ENCODE data around the gene SPC24. TPM values are rescaled to one million over a fixed set of nuclear protein-coding genes. Genes with fewer than 3 reads are reported as not detected.

The SPC24 gene
- total RNA-seq, 1 experiment from 2014 or later, result 59.2 TPM

DNA sequence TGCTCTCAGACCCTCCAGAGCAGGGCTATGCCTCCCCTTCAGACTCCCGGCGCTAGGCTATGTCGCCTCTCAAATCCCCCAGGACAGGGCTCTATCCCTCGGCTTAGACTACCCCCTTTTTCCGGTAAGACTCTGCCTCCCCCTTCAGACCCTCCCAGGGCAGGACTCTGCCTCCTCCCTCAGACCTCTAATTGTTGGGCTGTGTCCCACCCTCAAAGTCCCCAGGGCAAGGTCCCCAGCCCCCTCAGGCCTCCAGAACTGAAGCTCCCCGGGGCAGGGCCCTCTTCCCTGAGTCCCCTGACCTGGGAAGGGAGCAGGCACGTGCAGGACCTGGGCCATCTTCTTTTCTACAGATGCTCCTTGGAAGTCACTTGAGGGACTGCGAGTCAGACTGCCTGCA is 38.6 kb upstream of the SPC24 start:
- Histone ChIP-seq H4K20me1 (ENCODE audit: insufficient read depth) (no peaks in the 10 kb centered on the region), H3F3A (ENCODE audit: insufficient read depth, low read depth) (peaks cover 43% of the 10 kb centered on the region), H3K79me2 (ENCODE audit: low read depth) (no peaks in the 10 kb centered on the region), H2AFZ (no peak overlapping the region), H3K27ac (no peak overlapping the region), H3K9me3 (ENCODE audit: insufficient read depth, low read depth) (no peaks in the 10 kb centered on the region), H3K36me3 (ENCODE audit: low read depth) (no peaks in the 10 kb centered on the region), H3K27me3 (ENCODE audit: insufficient read depth, low read depth) (no peaks in the 10 kb centered on the region), H3K4me2 (no peak overlapping the region), H3K4me3 (no peak overlapping the region), H3K9me2 (ENCODE audit: insufficient read depth) (no peaks in the 10 kb centered on the region), H3K4me1 (replicated peaks; ENCODE audit: insufficient read depth) (0 out of 2 replicates have a peak, but pooled peaks cover 6% of the 10 kb centered on the region)
- DNase-seq, result no peak
- CTCF ChIA-PET, result no interaction called here
- intact Hi-C loops (cut with micrococcal nuclease; ENCODE audit: unreplicated experiment), result no loop called here
- BruUV-seq (replicated peaks), result no TSS peak
- POLR2A ChIA-PET (ENCODE audit: unreplicated experiment), result no interaction called here
- TF ChIP-seq EZH2 (IDR thresholded peaks at IDR 0.05; ENCODE audit: low read depth), result no peak
- TF ChIP-seq, protein P1, sequence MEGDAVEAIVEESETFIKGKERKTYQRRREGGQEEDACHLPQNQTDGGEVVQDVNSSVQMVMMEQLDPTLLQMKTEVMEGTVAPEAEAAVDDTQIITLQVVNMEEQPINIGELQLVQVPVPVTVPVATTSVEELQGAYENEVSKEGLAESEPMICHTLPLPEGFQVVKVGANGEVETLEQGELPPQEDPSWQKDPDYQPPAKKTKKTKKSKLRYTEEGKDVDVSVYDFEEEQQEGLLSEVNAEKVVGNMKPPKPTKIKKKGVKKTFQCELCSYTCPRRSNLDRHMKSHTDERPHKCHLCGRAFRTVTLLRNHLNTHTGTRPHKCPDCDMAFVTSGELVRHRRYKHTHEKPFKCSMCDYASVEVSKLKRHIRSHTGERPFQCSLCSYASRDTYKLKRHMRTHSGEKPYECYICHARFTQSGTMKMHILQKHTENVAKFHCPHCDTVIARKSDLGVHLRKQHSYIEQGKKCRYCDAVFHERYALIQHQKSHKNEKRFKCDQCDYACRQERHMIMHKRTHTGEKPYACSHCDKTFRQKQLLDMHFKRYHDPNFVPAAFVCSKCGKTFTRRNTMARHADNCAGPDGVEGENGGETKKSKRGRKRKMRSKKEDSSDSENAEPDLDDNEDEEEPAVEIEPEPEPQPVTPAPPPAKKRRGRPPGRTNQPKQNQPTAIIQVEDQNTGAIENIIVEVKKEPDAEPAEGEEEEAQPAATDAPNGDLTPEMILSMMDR (conservative IDR thresholded peaks at IDR 0.05), result no peak

DNA sequence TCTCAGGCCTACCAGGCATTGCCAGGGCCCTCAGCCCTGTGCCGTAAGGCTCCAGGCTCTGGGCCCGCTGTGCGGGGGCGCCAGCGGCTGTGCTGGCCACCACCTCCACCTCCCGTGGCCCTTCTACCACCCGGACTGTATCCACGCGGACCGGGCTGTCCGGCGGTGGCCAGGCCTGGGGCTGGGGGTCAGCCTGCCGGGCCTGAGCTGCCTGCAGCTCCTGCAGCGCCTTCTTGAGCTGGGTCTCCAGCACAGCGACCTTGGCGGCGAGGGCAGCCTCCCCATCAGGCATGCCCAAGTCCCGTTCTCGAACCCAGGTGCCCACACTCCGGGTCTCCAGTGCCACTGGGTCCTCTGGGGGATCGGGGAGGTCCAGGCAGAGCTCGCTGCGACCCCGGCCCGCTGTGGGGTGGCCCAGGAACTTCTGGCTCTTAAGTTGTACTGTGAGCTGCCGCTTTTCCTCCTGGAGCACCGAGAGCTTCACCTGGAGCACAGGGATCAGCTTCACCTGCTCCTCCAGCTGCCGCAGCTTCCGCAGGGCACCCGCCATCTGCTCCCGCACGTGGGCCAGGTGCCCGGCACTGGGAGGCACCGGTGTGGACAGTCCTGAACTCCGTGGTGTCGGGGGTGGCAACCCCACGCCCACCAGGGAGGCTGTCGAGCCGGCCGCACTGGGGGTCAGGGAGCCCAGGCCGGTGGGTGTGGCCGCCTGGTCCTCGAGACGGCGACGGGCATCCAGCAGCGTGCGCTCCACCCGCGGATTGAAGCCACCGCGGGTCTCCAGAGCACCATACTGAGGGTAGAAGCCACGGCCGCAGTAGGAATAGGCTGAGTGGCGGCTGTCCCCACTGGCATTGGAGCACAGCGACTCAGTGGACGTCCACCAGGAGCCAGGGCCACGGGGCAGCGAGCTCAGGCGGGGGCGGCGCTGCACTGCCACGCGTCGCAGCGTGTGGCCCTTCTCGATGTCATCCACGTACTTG is 37.7 kb upstream of the SPC24 start:
- intact Hi-C loops (cut with micrococcal nuclease; ENCODE audit: unreplicated experiment), result no loop called here
- TF ChIP-seq EZH2 (IDR thresholded peaks at IDR 0.05; ENCODE audit: low read depth), result no peak
- TF ChIP-seq, protein P1 (conservative IDR thresholded peaks at IDR 0.05), result no peak

DNA sequence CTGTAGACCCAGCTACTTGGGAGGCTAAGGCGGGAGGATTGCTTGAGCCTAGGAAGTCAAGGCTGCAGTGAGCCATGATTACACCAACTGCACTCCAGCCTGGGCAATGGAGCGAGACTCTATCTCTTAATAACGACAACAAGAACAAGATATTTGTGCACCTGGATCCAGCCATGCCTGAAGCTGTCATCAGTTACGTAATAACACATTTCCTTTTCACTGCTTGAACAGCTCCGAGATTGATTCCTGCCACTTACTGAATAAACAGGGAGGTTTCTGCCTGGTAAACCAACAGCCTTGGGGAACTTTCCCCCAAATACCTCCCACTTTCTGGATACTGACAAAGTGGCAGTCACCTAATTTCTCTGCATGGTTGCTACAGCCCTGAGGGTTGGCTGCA is 36.4 kb upstream of the SPC24 start:
- Histone ChIP-seq H3K27ac (no peak overlapping the region), H2AFZ (no peak overlapping the region), H3K9me2 (ENCODE audit: insufficient read depth) (no peaks in the 10 kb centered on the region), H3K4me1 (replicated peaks; ENCODE audit: insufficient read depth) (0 out of 2 replicates have a peak, but pooled peaks cover 6% of the 10 kb centered on the region), H3F3A (ENCODE audit: insufficient read depth, low read depth) (peaks cover 29% of the 10 kb centered on the region), H3K9me3 (ENCODE audit: insufficient read depth, low read depth) (no peaks in the 10 kb centered on the region), H3K4me2 (no peak overlapping the region), H4K20me1 (ENCODE audit: insufficient read depth) (no peaks in the 10 kb centered on the region), H3K79me2 (ENCODE audit: low read depth) (no peaks in the 10 kb centered on the region), H3K27me3 (ENCODE audit: insufficient read depth, low read depth) (no peaks in the 10 kb centered on the region), H3K36me3 (ENCODE audit: low read depth) (no peaks in the 10 kb centered on the region), H3K4me3 (no peak overlapping the region)
- intact Hi-C loops (cut with micrococcal nuclease; ENCODE audit: unreplicated experiment), result no loop called here
- POLR2A ChIA-PET (ENCODE audit: unreplicated experiment), result no interaction called here
- CTCF ChIA-PET, result no interaction called here
- DNase-seq, result no peak
- no peak for TF ChIP-seq EZH2 (IDR thresholded peaks at IDR 0.05; ENCODE audit: low read depth)
- TF ChIP-seq, protein P1 (conservative IDR thresholded peaks at IDR 0.05), result no peak
- BruUV-seq (replicated peaks), result no TSS peak

More for the DNA sequence above, 37.7 kb upstream of the SPC24 start:
- no peaks in the 10 kb centered on the region for H3K9me3 ChIP-seq (ENCODE audit: insufficient read depth, low read depth)
- H4K20me1 ChIP-seq (ENCODE audit: insufficient read depth), result no peaks in the 10 kb centered on the region
- no peak overlapping the region for H3K4me3 ChIP-seq
- peaks cover 33% of the 10 kb centered on the region for H3F3A ChIP-seq (ENCODE audit: insufficient read depth, low read depth)
- H3K4me2 ChIP-seq, result no peak overlapping the region
- 0 out of 2 replicates have a peak, but pooled peaks cover 6% of the 10 kb centered on the region for H3K4me1 ChIP-seq (replicated peaks; ENCODE audit: insufficient read depth)
- POLR2A ChIA-PET (ENCODE audit: unreplicated experiment), result no interaction called here
- no peaks in the 10 kb centered on the region for H3K9me2 ChIP-seq (ENCODE audit: insufficient read depth)
- no peaks in the 10 kb centered on the region for H3K36me3 ChIP-seq (ENCODE audit: low read depth)
- no peak for DNase-seq
- no TSS peak for BruUV-seq (replicated peaks)
- CTCF ChIA-PET, result no interaction called here
- no peak overlapping the region for H2AFZ ChIP-seq
- no peaks in the 10 kb centered on the region for H3K27me3 ChIP-seq (ENCODE audit: insufficient read depth, low read depth)
- H3K79me2 ChIP-seq (ENCODE audit: low read depth), result no peaks in the 10 kb centered on the region
- no peak overlapping the region for H3K27ac ChIP-seq

Data from PC-9 (cell line).